ENCODE results near the gene ZNF655. TPM values are rescaled to one million over a fixed set of nuclear protein-coding genes. Genes with fewer than 3 reads are reported as not detected.
A peak's percentile ranks its signal among the peaks of the same experiment; 100 is the strongest.

The ZNF655 gene
- total and polyA plus RNA-seq, 2 of the 8 experiments (the other 6 are each of a cell fraction or from before 2014, with no cell fraction given), result 27.1 to 37.8 TPM

GRCh38 chr7:99551767-99552463 is 6.5 kb upstream of the ZNF655 start, which contains the start of gene FAM200A (continued):
- TF ChIP-seq E2F6 (IDR thresholded peaks at IDR 0.05), result 0 out of 2 replicates have a peak, but pooled peaks have one; percentile 46
- TF ChIP-seq KDM4A (IDR thresholded peaks at IDR 0.05; ENCODE audit: low read depth, low read length, severe bottlenecking), result peak; percentile 63
- peak; percentile 82 to 95 for TF ChIP-seq POLR2A (IDR thresholded peaks at IDR 0.05; ENCODE audit: control extremely low read depth in 1 of 2, low read depth in 2 of 2, low read length in 2 of 2)
- no peak for TF ChIP-seq POU5F1 (IDR thresholded peaks at IDR 0.05; ENCODE audit: low read depth, low read length)
- TF ChIP-seq SUZ12 (IDR thresholded peaks at IDR 0.05; ENCODE audit: low read length), result no peak
- TF ChIP-seq RXRA (IDR thresholded peaks at IDR 0.05; ENCODE audit: insufficient read depth, low read depth, low read length), result no peak
- TF ChIP-seq RAD21 (IDR thresholded peaks at IDR 0.05 in 1 of 2, conservative IDR thresholded peaks at IDR 0.05 in 1 of 2; ENCODE audit: low read depth in 2 of 2, low read length in 2 of 2), result no peak
- TF ChIP-seq TBP (IDR thresholded peaks at IDR 0.05; ENCODE audit: low read depth, low read length), result peak; percentile 80
- TF ChIP-seq GABPA (IDR thresholded peaks at IDR 0.05; ENCODE audit: borderline replicate concordance, insufficient read depth, low read length), result peak; percentile 97
- no peak for TF ChIP-seq SRF (IDR thresholded peaks at IDR 0.05; ENCODE audit: low read depth, low read length)
- peak; percentile 58 for TF ChIP-seq TAF7 (optimal IDR thresholded peaks at IDR 0.05; ENCODE audit: borderline replicate concordance, low read depth, low read length)
- TF ChIP-seq EP300 (IDR thresholded peaks at IDR 0.05; ENCODE audit: borderline replicate concordance in 1 of 2, low read depth in 2 of 2, low read length in 2 of 2), result peak in 1 of 2 experiments; percentile 25; a peak in 1 of 3 replicates
- no peak for TF ChIP-seq RNF2 (IDR thresholded peaks at IDR 0.05; ENCODE audit: borderline replicate concordance, low read depth, low read length, missing control alignments, poor library complexity, severe bottlenecking)
- TF ChIP-seq NRF1 (IDR thresholded peaks at IDR 0.05; ENCODE audit: low read depth, low read length), result no peak
- peak; percentile 91 to 92 for TF ChIP-seq SIN3A (conservative IDR thresholded peaks at IDR 0.05 in 1 of 2, IDR thresholded peaks at IDR 0.05 in 1 of 2; ENCODE audit: low read depth in 1 of 2, low read length in 2 of 2)
- no peak for TF ChIP-seq SP4 (IDR thresholded peaks at IDR 0.05; ENCODE audit: low read length)
- TF ChIP-seq HDAC6 (IDR thresholded peaks at IDR 0.05; ENCODE audit: low read depth, low read length), result no peak
- TF ChIP-seq SP1 (IDR thresholded peaks at IDR 0.05; ENCODE audit: low read depth, low read length), result 0 out of 2 replicates have a peak, but pooled peaks have one; percentile 27
- TF ChIP-seq CTBP2 (IDR thresholded peaks at IDR 0.05; ENCODE audit: borderline replicate concordance, insufficient read depth, insufficient read length, low read length), result no peak
- no peak for TF ChIP-seq MAFK (IDR thresholded peaks at IDR 0.05; ENCODE audit: low read depth, low read length)
- peak; percentile 66 for TF ChIP-seq ASH2L (IDR thresholded peaks at IDR 0.05; ENCODE audit: low read length)
- TF ChIP-seq POLR2AphosphoS5 (IDR thresholded peaks at IDR 0.05; ENCODE audit: low read depth, low read length), result peak; percentile 80
- peak; percentile 16 for TF ChIP-seq SAP30 (IDR thresholded peaks at IDR 0.05; ENCODE audit: insufficient read depth, insufficient replicate concordance, low read length)

All from H1 (cell line).